ENCODE measurements around the gene YIPF2.

- TF ChIP-seq CTCF (IDR thresholded peaks at IDR 0.05; ENCODE audit: low read length) (no peak), EZH2 (IDR thresholded peaks at IDR 0.05; ENCODE audit: borderline replicate concordance, low read length) (no peak)
Measured at GRCh38 chr19:10888421-10888866, 40.0 kb downstream of the YIPF2 start.
